Measurements from ENCODE around the gene BANF1.

Gene BANF1

GRCh38 chr11:65976216-65977176 lies 25.8 kb upstream of the BANF1 start:
- H3K27ac ChIP-seq = no peak overlapping the region
- no peaks in the 10 kb centered on the region for H3K27me3 ChIP-seq (ENCODE audit: insufficient read depth, low read depth, severe bottlenecking)
- DNase-seq = no peak
- H3K4me3 ChIP-seq (ENCODE audit: low read depth, low read length) = no peak overlapping the region
- H3K9me3 ChIP-seq (ENCODE audit: severe bottlenecking) = no peaks in the 10 kb centered on the region
- TF ChIP-seq CTCF (IDR thresholded peaks at IDR 0.05; ENCODE audit: low read depth, low read length) = no peak
- peaks cover 42% of the 10 kb centered on the region for H3K36me3 ChIP-seq

GRCh38 chr11:65977621-65978390 lies 24.5 kb upstream of the BANF1 start:
- Histone ChIP-seq H3K27me3 (ENCODE audit: insufficient read depth, low read depth, severe bottlenecking) (no peaks in the 10 kb centered on the region), H3K9me3 (ENCODE audit: severe bottlenecking) (no peaks in the 10 kb centered on the region), H3K36me3 (peaks cover 34% of the 10 kb centered on the region), H3K27ac (no peak overlapping the region), H3K4me3 (ENCODE audit: low read depth, low read length) (no peak overlapping the region)
- no peak for DNase-seq
- no peak for TF ChIP-seq CTCF (IDR thresholded peaks at IDR 0.05; ENCODE audit: low read depth, low read length)

- Histone ChIP-seq H3K36me3 (peaks cover 31% of the 10 kb centered on the region), H3K4me3 (ENCODE audit: low read depth, low read length) (no peak overlapping the region), H3K9me3 (ENCODE audit: severe bottlenecking) (no peaks in the 10 kb centered on the region), H3K27me3 (ENCODE audit: insufficient read depth, low read depth, severe bottlenecking) (no peaks in the 10 kb centered on the region), H3K27ac (no peak overlapping the region)
- no peak for DNase-seq
- TF ChIP-seq CTCF (IDR thresholded peaks at IDR 0.05; ENCODE audit: low read depth, low read length) = no peak
Measured at GRCh38 chr11:65978391-65979238, 23.7 kb upstream of the BANF1 start.

- Histone ChIP-seq H3K4me3 (ENCODE audit: low read depth, low read length) (no peak overlapping the region), H3K9me3 (ENCODE audit: severe bottlenecking) (no peaks in the 10 kb centered on the region), H3K36me3 (peaks cover 31% of the 10 kb centered on the region), H3K27ac (no peak overlapping the region), H3K27me3 (ENCODE audit: insufficient read depth, low read depth, severe bottlenecking) (no peaks in the 10 kb centered on the region)
- TF ChIP-seq CTCF (IDR thresholded peaks at IDR 0.05; ENCODE audit: low read depth, low read length) = no peak
- DNase-seq = no peak
Measured at GRCh38 chr11:65979261-65979759, 23.0 kb upstream of the BANF1 start.

- DNase-seq = no peak
- no peaks in the 10 kb centered on the region for H3K9me3 ChIP-seq (ENCODE audit: severe bottlenecking)
- H3K27me3 ChIP-seq (ENCODE audit: insufficient read depth, low read depth, severe bottlenecking) = no peaks in the 10 kb centered on the region
- no peak overlapping the region for H3K4me3 ChIP-seq (ENCODE audit: low read depth, low read length)
- H3K36me3 ChIP-seq = peaks cover 27% of the 10 kb centered on the region
- no peak overlapping the region for H3K27ac ChIP-seq
- no peak for TF ChIP-seq CTCF (IDR thresholded peaks at IDR 0.05; ENCODE audit: low read depth, low read length)
Measured at GRCh38 chr11:65981101-65981740, 21.1 kb upstream of the BANF1 start.

Data from WERI-Rb-1 (cell line).